ENCODE measurements around the gene TUFT1. TPM values are rescaled to one million over a fixed set of nuclear protein-coding genes. Genes with fewer than 3 reads are reported as not detected.

The TUFT1 gene
- total and polyA plus RNA-seq, 2 of the 13 experiments (the other 11 are each of a cell fraction or from before 2014, with no cell fraction given): 6.4 to 7.3 TPM

GRCh38 chr1:151611832-151612500, 71.9 kb downstream of the TUFT1 start, which contains the start of gene SNX27 (continued):
- TF ChIP-seq ASH2L (IDR thresholded peaks at IDR 0.05; ENCODE audit: insufficient read length, low read depth, low read length): peak; percentile 77
- no peak for TF ChIP-seq PRDM15 (CRISPR knock-in tag; IDR thresholded peaks at IDR 0.05)
- TF ChIP-seq ZNF333 (CRISPR knock-in tag; IDR thresholded peaks at IDR 0.05; ENCODE audit: borderline replicate concordance): no peak
- TF ChIP-seq ZNF576 (CRISPR knock-in tag; IDR thresholded peaks at IDR 0.05): no peak
- peak; percentile 64; the same call in 1 of the 2 replicates for TF ChIP-seq ZNF709 (CRISPR knock-in tag; IDR thresholded peaks at IDR 0.05)
- TF ChIP-seq ZBTB14 (CRISPR knock-in tag; IDR thresholded peaks at IDR 0.05): peak; percentile 95
- no peak for TF ChIP-seq ZNF720 (CRISPR knock-in tag; IDR thresholded peaks at IDR 0.05)
- peak; percentile 76 for TF ChIP-seq GMEB1 (CRISPR knock-in tag; IDR thresholded peaks at IDR 0.05; ENCODE audit: borderline replicate concordance)
- no peak for TF ChIP-seq ZNF256 (CRISPR knock-in tag; conservative IDR thresholded peaks at IDR 0.05)
- no peak for TF ChIP-seq ZNF17 (CRISPR knock-in tag; IDR thresholded peaks at IDR 0.05)
- peak; percentile 30; the same call in 1 of the 2 replicates for TF ChIP-seq ZGPAT (CRISPR knock-in tag; IDR thresholded peaks at IDR 0.05)
- no peak for TF ChIP-seq DBP (CRISPR knock-in tag; IDR thresholded peaks at IDR 0.05; ENCODE audit: not compliant biosample characterization)
- TF ChIP-seq AKNA (CRISPR knock-in tag; IDR thresholded peaks at IDR 0.05; ENCODE audit: borderline replicate concordance): no peak
